SK-N-SH (cell line): ENCODE data around the gene WDR53. TPM values are rescaled to one million over a fixed set of nuclear protein-coding genes. Genes with fewer than 3 reads are reported as not detected.
"Not testable (repeated sequence)": the region's sequence is repeated elsewhere in the genome, so short reads cannot be mapped to it uniquely, and the experiment has no call there.

Source experiments
- CTCF ChIA-PET: fragments of 300-600, 350-600 bp; formaldehyde crosslinking; extraction: SDS; loops from one replicate; lab custom pipeline; 2021; lab: Yijun Ruan, JAX
- POLR2A ChIA-PET: fragments of 350-600 bp; sonication (Branson Sonifier 250); formaldehyde crosslinking; extraction: SDS; loops from one replicate; lab custom pipeline; 2020; ENCODE audit warnings: antibody characterized with exemption, inconsistent platforms; lab: Yijun Ruan, JAX
- DNase-seq: peaks from one replicate; pipeline ENCODE4 v3.0.0; 2012
- H2AFZ ChIP-seq: fragments of 200-600 bp; sonication (generic); 2 replicates; pipeline ENCODE4 v1.8.1; 2016; ENCODE audit warnings: antibody characterized with exemption, mild to moderate bottlenecking, low read depth
- H3F3A ChIP-seq: fragments of 200-600 bp; sonication (generic); replicated peaks from 2 replicates; pipeline ENCODE3; 2016; ENCODE audit warnings: antibody characterized with exemption, mild to moderate bottlenecking; ENCODE audit not compliant: insufficient read depth
- H3K27ac ChIP-seq, 2 experiments: fragments of 200-500 bp in 1 of 2; fragments of 200-600 bp in 1 of 2; sonication (Bioruptor generic) in 1 of 2; sonication (generic), shearing (Covaris generic) in 1 of 2; 2 replicates each; pipeline versions ENCODE4 v1.5.1 to v1.6.1; 2014 to 2016; ENCODE audit warnings: low read depth in 2 of 2, inconsistent platforms in 1 of 2, low read length in 1 of 2, mild to moderate bottlenecking in 1 of 2, mixed read lengths in 1 of 2
- H3K27me3 ChIP-seq: fragments of 200-600 bp; sonication (generic), shearing (Covaris generic); 2 replicates; pipeline ENCODE4 v1.6.1; 2016; ENCODE audit warnings: mixed run types; ENCODE audit not compliant: insufficient read depth
- H3K36me3 ChIP-seq, 2 experiments: fragments of 200-500 bp in 1 of 2; fragments of 200-600 bp in 1 of 2; sonication (Bioruptor generic) in 1 of 2; sonication (generic) in 1 of 2; replicated peaks in 1 of 2; 2 replicates each; pipeline versions ENCODE3 to v1.5.1; 2014 to 2016; ENCODE audit warnings: low read length in 1 of 2, mild to moderate bottlenecking in 1 of 2; ENCODE audit not compliant: insufficient read depth in 2 of 2, control insufficient read depth in 1 of 2
- H3K4me1 ChIP-seq, 2 experiments: fragments of 200-500 bp in 1 of 2; fragments of 200-600 bp in 1 of 2; sonication (Bioruptor generic) in 1 of 2; sonication (generic), shearing (Covaris generic) in 1 of 2; 2 replicates each; pipeline versions ENCODE4 v1.5.1 to v1.6.1; 2014 to 2016; ENCODE audit warnings: low read depth in 1 of 2, low read length in 1 of 2, mixed run types in 1 of 2; ENCODE audit not compliant: insufficient read depth in 2 of 2, control insufficient read depth in 1 of 2
- H3K4me2 ChIP-seq: fragments of 200-600 bp; sonication (generic), shearing (Covaris generic); 2 replicates; pipeline ENCODE4 v1.6.1; 2017; ENCODE audit warnings: mixed run types
- H3K4me3 ChIP-seq, 2 experiments: fragments of 200-500 bp in 1 of 2; fragments of 200-600 bp in 1 of 2; sonication (Bioruptor generic) in 1 of 2; sonication (generic), shearing (Covaris generic) in 1 of 2; 2 replicates each; pipeline versions ENCODE4 v1.5.1 to v1.8.1; 2014 to 2016; ENCODE audit warnings: low read depth in 2 of 2, inconsistent platforms in 1 of 2, low read length in 1 of 2, mild to moderate bottlenecking in 1 of 2, mixed read lengths in 1 of 2, moderate library complexity in 1 of 2
- H3K79me2 ChIP-seq: fragments of 200-600 bp; sonication (generic); 2 replicates; pipeline ENCODE4 v1.8.1; 2017; ENCODE audit warnings: mild to moderate bottlenecking; ENCODE audit not compliant: insufficient read depth
- H3K9ac ChIP-seq: fragments of 200-600 bp; sonication (generic); 2 replicates; pipeline ENCODE4 v1.6.1; 2017; ENCODE audit warnings: mixed run types
- H3K9me2 ChIP-seq: fragments of 200-600 bp; sonication (generic); 2 replicates; pipeline ENCODE4 v1.6.1; 2017; ENCODE audit warnings: mixed run types
- H3K9me3 ChIP-seq: fragments of 200-600 bp; sonication (generic); 2 replicates; pipeline ENCODE4 v1.6.1; 2017; ENCODE audit warnings: mixed run types, mild to moderate bottlenecking, moderate library complexity
- H4K20me1 ChIP-seq: fragments of 200-600 bp; sonication (generic); 2 replicates; pipeline ENCODE4 v1.6.1; 2017; ENCODE audit warnings: mild to moderate bottlenecking, mixed run types; ENCODE audit not compliant: insufficient read depth
- CTCF ChIP-seq: fragments of 200-600 bp; sonication (generic); IDR thresholded peaks from 2 replicates; pipeline ENCODE4 v1.6.1; 2017; ENCODE audit warnings: antibody characterized with exemption, mild to moderate bottlenecking, moderate library complexity
- FOSL2 ChIP-seq: IDR thresholded peaks from 2 replicates; pipeline ENCODE4 v1.4.0; 2012; ENCODE audit warnings: low read depth, mild to moderate bottlenecking, moderate library complexity, borderline replicate concordance
- RFX5 ChIP-seq: IDR thresholded peaks from 2 replicates; pipeline ENCODE4 v1.6.1; 2012; ENCODE audit warnings: mild to moderate bottlenecking, improper control_type of control experiment, low read length
- RXRA ChIP-seq: IDR thresholded peaks from 2 replicates; pipeline ENCODE4 v1.4.0; 2012; ENCODE audit warnings: low read depth, mild to moderate bottlenecking, borderline replicate concordance
- SMC3 ChIP-seq: IDR thresholded peaks from 2 replicates; pipeline ENCODE4 v1.6.1; 2012; ENCODE audit warnings: low read depth, low read length, improper control_type of control experiment
- ZBTB33 ChIP-seq: IDR thresholded peaks from 2 replicates; pipeline ENCODE4 v1.4.0; 2012; ENCODE audit warnings: low read depth, borderline replicate concordance
- WGBS: methylation state at CpG from one replicate; pipeline ENCODE4 v1.1.6; 2017; ENCODE audit warnings: low lambda C conversion rate; 5-methylcytosine and 5-hydroxymethylcytosine counted together
- polyA plus RNA-seq, 3 experiments: library from polyadenylated mRNA; depleted of rRNA; stranded (reverse); fragments of >200 nt; gene quantifications; 2 replicates each; pipeline ENCODE4 v1.2.3, GENCODE V29; 2012
- TF ChIP-seq, protein P1 (sequence below): IDR thresholded peaks from 2 replicates; pipeline ENCODE4 v1.4.0; 2012; ENCODE audit warnings: low read depth
- TF ChIP-seq, protein P2 (sequence below): IDR thresholded peaks from 2 replicates; pipeline ENCODE4 v1.4.0; 2012; ENCODE audit warnings: low read depth, borderline replicate concordance

WDR53 gene
- polyA plus RNA-seq, 1 of the 3 experiments (the other 2 are of a cell fraction), result 7.0 TPM

DNA sequence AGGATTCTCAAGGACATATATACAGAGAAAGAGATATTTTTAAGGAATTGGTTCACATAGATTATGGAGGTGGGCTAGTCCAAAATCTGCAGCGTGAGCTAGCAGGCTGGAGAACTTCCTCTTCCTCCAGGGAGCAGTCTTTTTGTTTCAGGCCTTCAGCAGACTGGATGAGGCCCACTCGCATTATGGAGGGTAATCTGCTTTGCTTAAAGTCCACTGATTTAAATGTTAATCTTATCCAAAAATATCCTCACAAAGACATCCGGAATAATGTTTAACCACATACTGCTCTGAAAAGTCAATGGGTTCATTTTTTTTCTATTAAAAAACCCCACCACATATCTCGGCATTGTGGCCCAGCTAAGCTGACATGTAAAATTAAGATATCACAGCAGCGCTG is 48.9 kb upstream of the WDR53 start:
- ChIA-PET CTCF (interaction anchor here (1.7 kb wide), 1 partner anchor 8 kb away, joined by 4 read pairs; no protein-coding TSS in a partner anchor), POLR2A (no interaction called here)
- Histone ChIP-seq H3K9me3 (no peaks in the 10 kb centered on the region), H3K27me3 (no peaks in the 10 kb centered on the region), H4K20me1 (no peaks in the 10 kb centered on the region), H2AFZ (no peak overlapping the region), H3K36me3 (no peaks in the 10 kb centered on the region), H3K27ac (no peak overlapping the region), H3K9me2 (no peaks in the 10 kb centered on the region), H3K9ac (no peak overlapping the region), H3K4me3 (no peak overlapping the region), H3K4me2 (no peak overlapping the region), H3K79me2 (no peaks in the 10 kb centered on the region), H3K4me1 (peaks cover 4% of the 10 kb centered on the region in 2 experiments; a peak in 2 of 4 replicates), H3F3A (no peaks in the 10 kb centered on the region)
- TF ChIP-seq, protein P1, sequence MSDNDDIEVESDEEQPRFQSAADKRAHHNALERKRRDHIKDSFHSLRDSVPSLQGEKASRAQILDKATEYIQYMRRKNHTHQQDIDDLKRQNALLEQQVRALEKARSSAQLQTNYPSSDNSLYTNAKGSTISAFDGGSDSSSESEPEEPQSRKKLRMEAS, result no peak
- TF ChIP-seq RXRA (no peak), FOSL2 (no peak), RFX5 (no peak), ZBTB33 (no peak), SMC3 (no peak), CTCF (no peak)
- TF ChIP-seq, protein P2, sequence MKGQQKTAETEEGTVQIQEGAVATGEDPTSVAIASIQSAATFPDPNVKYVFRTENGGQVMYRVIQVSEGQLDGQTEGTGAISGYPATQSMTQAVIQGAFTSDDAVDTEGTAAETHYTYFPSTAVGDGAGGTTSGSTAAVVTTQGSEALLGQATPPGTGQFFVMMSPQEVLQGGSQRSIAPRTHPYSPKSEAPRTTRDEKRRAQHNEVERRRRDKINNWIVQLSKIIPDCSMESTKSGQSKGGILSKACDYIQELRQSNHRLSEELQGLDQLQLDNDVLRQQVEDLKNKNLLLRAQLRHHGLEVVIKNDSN, result no peak
- 78% methylated on average over 5 of the region's 5 CpGs for WGBS
- no peak for DNase-seq

DNA sequence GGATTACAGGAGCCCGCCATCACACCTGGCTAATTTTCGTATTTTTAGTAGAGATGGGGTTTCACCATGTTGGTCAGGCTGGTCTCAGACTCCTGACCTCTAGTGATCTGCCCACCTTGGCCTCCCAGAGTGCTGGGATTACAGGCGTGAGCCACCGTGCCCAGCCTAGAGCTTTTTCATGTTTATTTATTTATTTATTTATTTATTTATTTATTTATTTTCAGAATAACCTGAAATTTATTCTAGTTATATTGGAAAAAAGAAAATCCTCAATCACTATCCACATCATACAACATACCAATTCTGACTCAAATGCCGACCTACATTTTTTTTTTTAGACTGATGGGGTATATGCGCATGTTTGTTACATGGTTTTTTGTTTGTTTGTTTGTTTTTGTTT is 46.9 kb upstream of the WDR53 start:
- H3K4me3 ChIP-seq, H3K4me1 ChIP-seq, H4K20me1 ChIP-seq, H3F3A ChIP-seq, H3K79me2 ChIP-seq, DNase-seq, H3K4me2 ChIP-seq, POLR2A ChIA-PET, CTCF ChIA-PET, H3K27me3 ChIP-seq, H3K9ac ChIP-seq, H3K36me3 ChIP-seq, H3K9me2 ChIP-seq, H3K27ac ChIP-seq, H3K9me3 ChIP-seq, H2AFZ ChIP-seq: not testable (repeated sequence)
- WGBS, result 94% methylated on average over 6 of the region's 6 CpGs
